ENCODE data around the gene SLCO1C1.

DNA sequence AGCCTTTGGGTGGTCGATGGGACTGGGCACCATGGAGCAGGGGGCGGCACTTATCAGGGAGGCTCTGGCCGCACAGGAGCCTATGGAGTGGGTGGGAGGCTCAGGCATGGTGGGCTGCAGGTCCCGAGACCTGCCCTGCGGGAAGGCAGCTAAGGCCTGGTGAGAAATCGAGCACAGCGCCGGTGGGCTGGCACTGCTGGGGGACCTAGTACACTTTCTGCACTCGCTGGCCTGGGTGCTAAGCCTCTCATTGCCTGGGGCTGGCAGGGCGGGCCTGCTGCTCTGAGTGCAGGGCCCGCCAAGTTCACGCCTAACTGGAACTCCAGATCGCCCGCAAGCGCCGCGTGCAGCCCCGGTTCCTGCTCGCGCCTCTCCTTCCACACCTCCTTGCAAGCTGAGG lies 82.3 kb downstream of the SLCO1C1 start:
- TF ChIP-seq CTCF (IDR thresholded peaks at IDR 0.05; ENCODE audit: extremely low read depth in 1 of 2, insufficient read depth in 1 of 2, low read depth in 1 of 2, low read length in 2 of 2) (no peak), POLR2A (IDR thresholded peaks at IDR 0.05; ENCODE audit: low read depth, low read length) (no peak), GATA2 (IDR thresholded peaks at IDR 0.05; ENCODE audit: insufficient read depth, insufficient read length, low read depth, low read length) (no peak), EZH2 (IDR thresholded peaks at IDR 0.05; ENCODE audit: borderline replicate concordance, low read depth, low read length, severe bottlenecking) (no peak), POLR2AphosphoS5 (IDR thresholded peaks at IDR 0.05; ENCODE audit: insufficient read depth, low read depth, low read length) (no peak), FOS (IDR thresholded peaks at IDR 0.05; ENCODE audit: borderline replicate concordance, insufficient read depth, low read length) (no peak)

Data from endothelial cell of umbilical vein (primary cell).